Measurements from ENCODE around the gene HTRA2. TPM values are rescaled to one million over a fixed set of nuclear protein-coding genes. Genes with fewer than 3 reads are reported as not detected.

Gene HTRA2
- total and polyA plus RNA-seq, 12 donors: 21.2 to 41.0 (median 25.6) TPM

GRCh38 chr2:74511104-74511989 is 18.4 kb upstream of the HTRA2 start:
- DNase-seq: no peak
- Histone ChIP-seq H3K9me3 (no peaks in the 10 kb centered on the region), H3K4me3 (no peak overlapping the region), H3K36me3 (peaks cover 0 to under 1% (median 0%) of the 10 kb centered on the region in 9 donors), H3K27me3 (peaks cover 38 to 80% (median 68%) of the 10 kb centered on the region in 7 donors), H3K27ac (no peak overlapping the region), H3K4me1 (peaks cover 9 to 44% (median 36%) of the 10 kb centered on the region in 9 donors)
- no peak for ATAC-seq
- WGBS, 2 donors: 35 to 38% methylated on average over 11 of the region's 11 CpGs
- intact Hi-C loops (cut with DNase I): no loop called here
- no peak for TF ChIP-seq CTCF (IDR thresholded peaks at IDR 0.05)

DNA sequence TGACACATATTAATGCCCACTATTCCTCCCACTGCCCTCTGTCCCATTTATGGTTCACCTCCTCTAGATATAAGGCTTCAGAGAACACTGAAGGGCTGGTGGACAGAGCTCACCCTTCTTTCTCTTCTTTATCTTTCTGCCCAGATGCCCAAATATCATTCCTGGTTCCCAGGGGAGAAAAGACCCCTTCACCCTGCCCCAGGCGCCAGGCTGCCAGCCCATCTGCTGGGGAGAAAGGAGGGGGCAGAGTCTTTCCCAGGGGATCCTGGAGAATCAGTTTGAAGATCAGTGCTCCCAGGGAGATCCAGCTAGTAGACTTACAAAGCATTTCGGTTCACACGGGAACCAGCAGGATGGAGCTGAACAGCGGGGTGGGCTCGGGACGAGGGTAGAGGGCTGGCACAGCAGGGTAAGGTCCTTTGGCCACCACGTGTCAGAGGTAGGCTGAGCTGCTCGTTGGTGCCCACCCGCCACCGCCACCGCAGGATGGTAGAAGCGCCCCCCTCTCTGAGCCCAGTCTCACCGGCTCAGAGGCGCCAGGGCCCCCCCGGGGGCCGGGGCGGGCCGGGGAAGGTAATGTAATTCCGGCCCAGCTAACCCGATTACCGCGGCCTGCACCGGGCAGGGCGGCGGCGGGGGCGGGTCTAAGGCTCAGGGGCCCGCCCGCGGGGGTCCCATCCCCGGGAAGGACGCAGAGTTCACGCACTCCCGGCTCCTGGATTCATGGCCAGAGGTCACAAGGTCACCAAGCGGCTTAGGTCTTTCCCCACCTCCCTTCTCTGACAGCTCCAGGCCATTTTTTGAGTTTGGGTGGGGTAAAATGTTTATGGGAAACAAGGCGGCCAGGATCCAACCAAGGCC is 16.8 kb upstream of the HTRA2 start:
- Histone ChIP-seq H3K4me3 (no peak overlapping the region), H3K9me3 (no peaks in the 10 kb centered on the region), H3K36me3 (no peaks in the 10 kb centered on the region), H3K4me1 (peaks cover 8 to 39% (median 33%) of the 10 kb centered on the region in 9 donors), H3K27ac (no peak overlapping the region), H3K27me3 (peaks cover 45 to 96% (median 85%) of the 10 kb centered on the region in 7 donors)
- no peak for TF ChIP-seq CTCF (IDR thresholded peaks at IDR 0.05)
- intact Hi-C loops (cut with DNase I): no loop called here
- WGBS, 2 donors: 5 to 7% methylated on average over 32 to 36 of the region's 36 CpGs
- no peak for ATAC-seq
- DNase-seq: no peak

- H3K4me1 ChIP-seq: peaks cover 8 to 34% (median 29%) of the 10 kb centered on the region in 9 donors
- no peak overlapping the region for H3K27ac ChIP-seq
- H3K9me3 ChIP-seq: no peaks in the 10 kb centered on the region
- 2 to 6% methylated on average over 51 to 52 of the region's 52 CpGs for WGBS, 2 donors
- peak overlapping the region in 2 of 10 donors; percentile 14 to 24 for H3K4me3 ChIP-seq
- DNase-seq (no peak), ATAC-seq (no peak)
- TF ChIP-seq CTCF (IDR thresholded peaks at IDR 0.05): no peak
- H3K27me3 ChIP-seq: peaks cover 46 to 100% (median 93%) of the 10 kb centered on the region in 7 donors
- H3K36me3 ChIP-seq: no peaks in the 10 kb centered on the region
- intact Hi-C loops (cut with DNase I): no loop called here
These were observed 15.9 kb upstream of the HTRA2 start for GRCh38 chr2:74513605-74514367.
